K562 (cell line): ENCODE measurements around the gene WDR62. TPM values are rescaled to one million over a fixed set of nuclear protein-coding genes. Genes with fewer than 3 reads are reported as not detected.
A peak's percentile ranks its signal among the peaks of the same experiment; 100 is the strongest.

ENCODE experiments used
- ARNT ChIP-seq, 2 experiments: fragments of 450-650 bp; IDR thresholded peaks; 2 replicates each; pipeline ENCODE4 v1.6.1; 2016; ENCODE audit warnings: mild to moderate bottlenecking in 1 of 2
- CEBPB ChIP-seq: fragments of 450-650 bp; IDR thresholded peaks from 2 replicates; pipeline ENCODE4 v1.6.1; 2016; ENCODE audit warnings: missing genetic modification characterization, missing compliant biosample characterization
- HDAC6 ChIP-seq: IDR thresholded peaks from 2 replicates; pipeline ENCODE4 v1.6.1; 2012; ENCODE audit warnings: low read depth, mild to moderate bottlenecking, control low read depth, inconsistent platforms, low read length, moderate library complexity
- HDAC8 ChIP-seq: fragments of 450-650 bp; IDR thresholded peaks from 2 replicates; pipeline ENCODE4 v1.6.1; 2016; ENCODE audit warnings: mild to moderate bottlenecking, missing genetic modification characterization, moderate library complexity, missing compliant biosample characterization
- HMBOX1 ChIP-seq: sonication (generic); IDR thresholded peaks from 2 replicates; pipeline ENCODE4 v1.6.1; 2016
- HNRNPLL ChIP-seq: fragments of 200-400 bp; formaldehyde crosslinking; IDR thresholded peaks from 2 replicates; pipeline ENCODE4 v1.6.1; 2017; ENCODE audit warnings: low read length, low read depth, mild to moderate bottlenecking; ENCODE audit not compliant: poor library complexity, severe bottlenecking
- MEF2D ChIP-seq: conservative IDR thresholded peaks from 2 replicates; pipeline ENCODE4 v1.6.1; 2016; ENCODE audit warnings: low read depth, missing genetic modification characterization, missing compliant biosample characterization
- NCOA4 ChIP-seq: fragments of 450-650 bp; IDR thresholded peaks from 2 replicates; pipeline ENCODE4 v1.6.1; 2018; ENCODE audit warnings: mild to moderate bottlenecking; ENCODE audit not compliant: partially characterized antibody
- NFIX ChIP-seq: fragments of 250-450 bp; sonication (Bioruptor Pico); IDR thresholded peaks from 2 replicates; pipeline ENCODE4 v1.4.0; 2020; ENCODE audit warnings: low read depth, mild to moderate bottlenecking, moderate library complexity
- NR2F6 ChIP-seq: fragments of 450-650 bp; formaldehyde crosslinking; IDR thresholded peaks from 2 replicates; pipeline ENCODE4 v1.4.0; 2020; ENCODE audit warnings: mild to moderate bottlenecking
- PTRF ChIP-seq: fragments of 450-650 bp; IDR thresholded peaks from 2 replicates; pipeline ENCODE4 v1.6.1; 2016; ENCODE audit warnings: mild to moderate bottlenecking, missing genetic modification characterization, missing compliant biosample characterization
- PYGO2 ChIP-seq: fragments of 450-650 bp; IDR thresholded peaks from 2 replicates; pipeline ENCODE4 v1.6.1; 2016; ENCODE audit warnings: mild to moderate bottlenecking, missing genetic modification characterization, moderate library complexity, missing compliant biosample characterization
- SETDB1 ChIP-seq: IDR thresholded peaks from one replicate; pipeline ENCODE4 v1.6.1; 2012; ENCODE audit warnings: low read length, control low read depth, inconsistent platforms
- XRCC4 ChIP-seq: IDR thresholded peaks from one replicate; pipeline ENCODE4 v1.6.1; 2011; ENCODE audit not compliant: insufficient read depth, insufficient read length; ENCODE audit errors: extremely low read depth
- ZFP30 ChIP-seq: fragments of 250-450 bp; sonication (Bioruptor Pico); IDR thresholded peaks from 2 replicates; pipeline ENCODE4 v1.8.0; 2022; ENCODE audit warnings: moderate library complexity, mild to moderate bottlenecking, inconsistent platforms, borderline replicate concordance
- ZNF24 ChIP-seq: fragments of 450-650 bp; IDR thresholded peaks from 2 replicates; pipeline ENCODE4 v1.6.1; 2016
- ZNF316 ChIP-seq: fragments of 450-650 bp; IDR thresholded peaks from 2 replicates; pipeline ENCODE4 v1.6.1; 2016
- ZNF347 ChIP-seq: fragments of 450-650 bp; formaldehyde crosslinking; IDR thresholded peaks from 2 replicates; pipeline ENCODE4 v1.4.0; 2020; ENCODE audit warnings: low read depth, mild to moderate bottlenecking, moderate library complexity
- ZNF764 ChIP-seq: fragments of 250-450 bp; sonication (Bioruptor Pico); IDR thresholded peaks from 2 replicates; pipeline ENCODE4 v1.4.0; 2020; ENCODE audit warnings: low read depth, mild to moderate bottlenecking, moderate library complexity
- polyA plus RNA-seq, 8 experiments: library from polyadenylated mRNA; depleted of rRNA in 4 of 8; stranded (reverse) in 5 of 8; unstranded in 3 of 8; fragments of >200 nt; fragmentation: Nextera tagmentation in 2 of 8; fragmentation: Illumina TruSeq in 1 of 8; extraction: Ambion mirVana in 2 of 8; extraction: Trizol in 1 of 8; gene quantifications; 2 replicates each; pipeline versions ENCODE4 v1.2.1 to v1.2.3, GENCODE V29; 2011 to 2014; ENCODE audit warnings: inconsistent platforms in 1 of 8, missing spikeins in 1 of 8
- total RNA-seq, 7 experiments: library from RNA; depleted of rRNA in 6 of 7; stranded (reverse); fragments of >200 nt in 6 of 7; fragmentation: Illumina TruSeq in 2 of 7; extraction: Trizol in 2 of 7; gene quantifications; 2 replicates each; pipeline versions ENCODE4 v1.2.1 to v1.2.3, GENCODE V29; 2011 to 2021; ENCODE audit warnings: low replicate concordance in 1 of 7
- TF ChIP-seq, protein P1 (sequence below), 3 experiments: fragments of 200-800 bp in 1 of 3; sonication (Bioruptor generic) in 1 of 3; sonication (generic) in 1 of 3; formaldehyde crosslinking in 1 of 3; IDR thresholded peaks; 2 replicates each; pipeline versions ENCODE4 v1.6.1 to v1.8.0; 2016 to 2022; ENCODE audit warnings: mild to moderate bottlenecking in 2 of 3, missing compliant biosample characterization in 2 of 3, missing genetic modification characterization in 2 of 3, missing genetic modification reagents in 1 of 3
- TF ChIP-seq, protein P2 (sequence below): sonication (generic); formaldehyde crosslinking; IDR thresholded peaks from 2 replicates; pipeline ENCODE4 v1.8.0; 2023; ENCODE audit warnings: mild to moderate bottlenecking, missing genetic modification reagents
- TF ChIP-seq, protein P3 (sequence below): fragments of 450-650 bp; IDR thresholded peaks from 2 replicates; pipeline ENCODE4 v1.7.0; 2016; ENCODE audit warnings: borderline replicate concordance
- TF ChIP-seq, protein P4 (sequence below): sonication (generic); formaldehyde crosslinking; IDR thresholded peaks from 2 replicates; pipeline ENCODE4 v1.8.0; 2022; ENCODE audit warnings: mild to moderate bottlenecking, missing genetic modification reagents

Gene WDR62
- total and polyA plus RNA-seq, 9 of the 15 experiments (the other 6 are each of a cell fraction or from before 2014, with no cell fraction given) = 0.35 to 32.8 (median 14.4) TPM

- TF ChIP-seq, protein P1, sequence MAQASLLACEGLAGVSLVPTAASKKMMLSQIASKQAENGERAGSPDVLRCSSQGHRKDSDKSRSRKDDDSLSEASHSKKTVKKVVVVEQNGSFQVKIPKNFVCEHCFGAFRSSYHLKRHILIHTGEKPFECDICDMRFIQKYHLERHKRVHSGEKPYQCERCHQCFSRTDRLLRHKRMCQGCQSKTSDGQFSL (CRISPR knock-in tag; IDR thresholded peaks at IDR 0.05) = no peak
- TF ChIP-seq, protein P1 (tag; IDR thresholded peaks at IDR 0.05) = no peak
- TF ChIP-seq, protein P2, sequence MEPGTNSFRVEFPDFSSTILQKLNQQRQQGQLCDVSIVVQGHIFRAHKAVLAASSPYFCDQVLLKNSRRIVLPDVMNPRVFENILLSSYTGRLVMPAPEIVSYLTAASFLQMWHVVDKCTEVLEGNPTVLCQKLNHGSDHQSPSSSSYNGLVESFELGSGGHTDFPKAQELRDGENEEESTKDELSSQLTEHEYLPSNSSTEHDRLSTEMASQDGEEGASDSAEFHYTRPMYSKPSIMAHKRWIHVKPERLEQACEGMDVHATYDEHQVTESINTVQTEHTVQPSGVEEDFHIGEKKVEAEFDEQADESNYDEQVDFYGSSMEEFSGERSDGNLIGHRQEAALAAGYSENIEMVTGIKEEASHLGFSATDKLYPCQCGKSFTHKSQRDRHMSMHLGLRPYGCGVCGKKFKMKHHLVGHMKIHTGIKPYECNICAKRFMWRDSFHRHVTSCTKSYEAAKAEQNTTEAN (CRISPR knock-in tag) = no peak
- TF ChIP-seq NR2F6 = no peak
- no peak for TF ChIP-seq HMBOX1
- TF ChIP-seq ZNF316 = 0 out of 2 replicates have a peak, but pooled peaks have one; percentile 4
- TF ChIP-seq PTRF (tag) = no peak
- no peak for TF ChIP-seq PYGO2 (tag)
- TF ChIP-seq CEBPB (tag) = no peak
- peak; percentile 88 for TF ChIP-seq ZNF24
- no peak for TF ChIP-seq HDAC6
- TF ChIP-seq NCOA4 = no peak
- TF ChIP-seq, protein P3, sequence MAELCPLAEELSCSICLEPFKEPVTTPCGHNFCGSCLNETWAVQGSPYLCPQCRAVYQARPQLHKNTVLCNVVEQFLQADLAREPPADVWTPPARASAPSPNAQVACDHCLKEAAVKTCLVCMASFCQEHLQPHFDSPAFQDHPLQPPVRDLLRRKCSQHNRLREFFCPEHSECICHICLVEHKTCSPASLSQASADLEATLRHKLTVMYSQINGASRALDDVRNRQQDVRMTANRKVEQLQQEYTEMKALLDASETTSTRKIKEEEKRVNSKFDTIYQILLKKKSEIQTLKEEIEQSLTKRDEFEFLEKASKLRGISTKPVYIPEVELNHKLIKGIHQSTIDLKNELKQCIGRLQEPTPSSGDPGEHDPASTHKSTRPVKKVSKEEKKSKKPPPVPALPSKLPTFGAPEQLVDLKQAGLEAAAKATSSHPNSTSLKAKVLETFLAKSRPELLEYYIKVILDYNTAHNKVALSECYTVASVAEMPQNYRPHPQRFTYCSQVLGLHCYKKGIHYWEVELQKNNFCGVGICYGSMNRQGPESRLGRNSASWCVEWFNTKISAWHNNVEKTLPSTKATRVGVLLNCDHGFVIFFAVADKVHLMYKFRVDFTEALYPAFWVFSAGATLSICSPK = no peak
- TF ChIP-seq ZFP30 (CRISPR knock-in tag) = no peak
- TF ChIP-seq NFIX (CRISPR knock-in tag) = no peak
- TF ChIP-seq ZNF764 (CRISPR knock-in tag) = peak; percentile 55; the same call in 1 of the 2 replicates
- TF ChIP-seq ZNF347 = no peak
- no peak for TF ChIP-seq ARNT (IDR thresholded peaks at IDR 0.05)
- peak; percentile 52 for TF ChIP-seq HNRNPLL
- no peak for TF ChIP-seq HDAC8
- no peak for TF ChIP-seq XRCC4
- no peak for TF ChIP-seq SETDB1
- TF ChIP-seq, protein P4, sequence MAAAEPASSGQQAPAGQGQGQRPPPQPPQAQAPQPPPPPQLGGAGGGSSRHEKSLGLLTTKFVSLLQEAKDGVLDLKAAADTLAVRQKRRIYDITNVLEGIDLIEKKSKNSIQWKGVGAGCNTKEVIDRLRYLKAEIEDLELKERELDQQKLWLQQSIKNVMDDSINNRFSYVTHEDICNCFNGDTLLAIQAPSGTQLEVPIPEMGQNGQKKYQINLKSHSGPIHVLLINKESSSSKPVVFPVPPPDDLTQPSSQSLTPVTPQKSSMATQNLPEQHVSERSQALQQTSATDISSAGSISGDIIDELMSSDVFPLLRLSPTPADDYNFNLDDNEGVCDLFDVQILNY (CRISPR knock-in tag) = no peak
- no peak for TF ChIP-seq MEF2D
Measured at GRCh38 chr19:36139473-36140303, 85.0 kb downstream of the WDR62 start, which contains the start of gene CAPNS1 (continued).
